Heart right ventricle (tissue), 16 donors: Measurements from ENCODE around the gene VAC14. TPM values are rescaled to one million over a fixed set of nuclear protein-coding genes. Genes with fewer than 3 reads are reported as not detected.

Experiments
- ATAC-seq, 8 donors: fragments of 200-7000 bp; cut with Tn5 transposase; one replicate each; pipeline ENCODE4 v1.9.1; 2020; ENCODE audit warnings: mild to moderate bottlenecking in 8 of 8, moderate library complexity in 8 of 8, moderate number of reproducible peaks in 1 of 8
- DNase-seq, 2 donors: peaks; one replicate each; pipeline ENCODE4 v3.0.0-alpha.2; 2020
- H3K27ac ChIP-seq, 10 donors: fragments of 200-600 bp; sonication (generic) in 2 of 10; one replicate each; pipeline versions ENCODE4 v1.5.0 to v1.8.0; 2020 to 2022; ENCODE audit warnings: mild to moderate bottlenecking in 3 of 10
- H3K27me3 ChIP-seq, 7 donors: fragments of 200-600 bp; one replicate each; pipeline ENCODE4 v1.8.0; 2021 to 2022; ENCODE audit warnings: mild to moderate bottlenecking in 2 of 7
- H3K36me3 ChIP-seq, 9 donors: fragments of 200-600 bp; sonication (generic) in 1 of 9; one replicate each; pipeline versions ENCODE4 v1.5.0 to v1.8.0; 2020 to 2022; ENCODE audit warnings: mild to moderate bottlenecking in 2 of 9
- H3K4me1 ChIP-seq, 9 donors: fragments of 200-600 bp; sonication (generic) in 1 of 9; one replicate each; pipeline versions ENCODE4 v1.5.0 to v1.8.0; 2020 to 2022; ENCODE audit warnings: mild to moderate bottlenecking in 4 of 9
- H3K4me3 ChIP-seq, 10 donors: fragments of 200-600 bp; sonication (generic) in 2 of 10; one replicate each; pipeline versions ENCODE4 v1.5.0 to v1.8.0; 2020 to 2022; ENCODE audit warnings: mild to moderate bottlenecking in 7 of 10, moderate library complexity in 2 of 10
- H3K9me3 ChIP-seq, 11 donors: fragments of 200-600 bp in 10 of 11; sonication (generic) in 2 of 11; one replicate each; pipeline versions ENCODE4 v1.5.0 to v1.8.0; 2013 to 2022; ENCODE audit warnings: mild to moderate bottlenecking in 2 of 11, control low read depth in 1 of 11, moderate library complexity in 1 of 11
- CTCF ChIP-seq, 9 donors: fragments of 200-600 bp; sonication (generic) in 2 of 9; IDR thresholded peaks; one replicate each; pipeline versions ENCODE4 v1.5.0 to v1.8.0; 2021 to 2022; ENCODE audit warnings: antibody characterized with exemption in 9 of 9, mild to moderate bottlenecking in 5 of 9, moderate library complexity in 1 of 9
- WGBS, 2 donors: extraction: QIAGEN DNeasy Blood & Tissue Kit; methylation state at CpG; one replicate each; pipeline ENCODE4 v1.1.7; 2013; ENCODE audit warnings: inconsistent platforms in 1 of 2; 5-methylcytosine and 5-hydroxymethylcytosine counted together
- intact Hi-C, 10 donors: fragments of 100-400 bp; cut with DNase I; formaldehyde crosslinking; loops; one replicate each; pipeline versions ENCODE4 v1.11.1 to v1.14.2; 2022
- polyA plus RNA-seq, 2 donors: library from polyadenylated mRNA; stranded (reverse); fragments of 200-250 nt; gene quantifications; one replicate each; pipeline ENCODE4 v1.2.3, GENCODE V29; 2013
- total RNA-seq, 10 donors: library from RNA; stranded (reverse); fragmentation: NEBNext Ultra II Directional in 3 of 10; extraction: Animal tissue kit (Norgen Biotek cat#: 25700) in 3 of 10; gene quantifications; one replicate each; pipeline versions ENCODE4 v1.2.1 to v1.2.4, GENCODE V29; 2021 to 2023
- donor health status: Arrhythmogenic right ventricular cardiomyopathy.
- donor health status: ischemic (EF 13 %, LVEDD 7.1; RV severe dilation, severe dysfunction).
- donor health status: healthy with polysubstance abuse.
- donor health status: DM: no; HTN: yes; CAD: no.
- donor health status: DM: no; HTN: no; CAD: no.
- donor health status: ischemic (EF 25% LVEDD 6.9; RV normal size, moderate dysfunction).
- donor health status: ischemic (EF 25% LVEDD 5.7; RV mildly dilated, moderate dysfunction).
- donor health status: healthy.
- donor health status: DM: yes; HTN: yes; CAD: no.
- donor health status: Ischemic cardiomyopathy.
- donor health status: ischemic (EF 35%, LVEDD 5.7; RV mildly dilated, moderate dysfunction).
- donor health status: nonischemic (EF 11% LVEDD 7.7; RV severe dilation, severe dysfunction).
- donor health status: DM: yes; HTN: yes; CAD: no.
- donor health status: PGD.
- donor health status: ischemic (EF 29% LVEDD 5.4; RV normal size, mild dysfunction).
- donor health status: nonischemic (EF 23%, LVEDD 6.1; RV moderate dilation, normal function).

VAC14 gene
- total and polyA plus RNA-seq, 12 donors: 19.2 to 43.7 (median 23.2) TPM

- no peaks in the 10 kb centered on the region for H3K27me3 ChIP-seq
- DNase-seq (no peak), ATAC-seq (peak in 3 of 8 donors; percentile 8 to 18 (median 15))
- H3K9me3 ChIP-seq: no peaks in the 10 kb centered on the region
- no peak overlapping the region for H3K4me3 ChIP-seq
- 84 to 85% methylated on average over 4 of the region's 4 CpGs for WGBS, 2 donors
- no peak overlapping the region for H3K27ac ChIP-seq
- intact Hi-C loops: loop anchor here (1.0 to 10.0 kb wide), 15 partner anchors 79 to 489 kb away; no protein-coding TSS in a partner anchor
- H3K4me1 ChIP-seq: peaks cover 0 to 12% (median 9%) of the 10 kb centered on the region in 9 donors
- no peak for TF ChIP-seq CTCF (IDR thresholded peaks at IDR 0.05)
- H3K36me3 ChIP-seq: no peaks in the 10 kb centered on the region
Observed at GRCh38 chr16:70653406-70653805, 147.6 kb downstream of the VAC14 start.

- intact Hi-C loops: loop anchor here (2.0 to 10.0 kb wide), 13 partner anchors 78 to 488 kb away; no protein-coding TSS in a partner anchor
- WGBS, 2 donors: 88 to 91% methylated on average over 2 of the region's 2 CpGs
Observed at GRCh38 chr16:70652322-70652721, 148.6 kb downstream of the VAC14 start.

GRCh38 chr16:70651524-70651923 is 149.4 kb downstream of the VAC14 start:
- no peak for TF ChIP-seq CTCF (IDR thresholded peaks at IDR 0.05)
- no peak for DNase-seq
- Histone ChIP-seq H3K36me3 (no peaks in the 10 kb centered on the region), H3K27ac (no peak overlapping the region), H3K4me1 (peaks cover 3 to 24% (median 10%) of the 10 kb centered on the region in 9 donors), H3K9me3 (no peaks in the 10 kb centered on the region), H3K4me3 (no peak overlapping the region), H3K27me3 (no peaks in the 10 kb centered on the region)
- no peak for ATAC-seq
- 90 to 99% methylated on average over 3 of the region's 3 CpGs for WGBS, 2 donors
- intact Hi-C loops: loop anchor here (5.0 to 10.0 kb wide), 11 partner anchors 77 to 487 kb away; no protein-coding TSS in a partner anchor

More at GRCh38 chr16:70652322-70652721, 148.6 kb downstream of the VAC14 start:
- Histone ChIP-seq H3K9me3 (no peaks in the 10 kb centered on the region), H3K27me3 (no peaks in the 10 kb centered on the region), H3K4me1 (peaks cover 0 to 16% (median 10%) of the 10 kb centered on the region in 9 donors), H3K27ac (no peak overlapping the region), H3K36me3 (no peaks in the 10 kb centered on the region), H3K4me3 (no peak overlapping the region)
- no peak for DNase-seq
- no peak for TF ChIP-seq CTCF (IDR thresholded peaks at IDR 0.05)
- no peak for ATAC-seq

GRCh38 chr16:70650216-70650615 is 150.7 kb downstream of the VAC14 start:
- H3K27ac ChIP-seq: no peak overlapping the region
- no peaks in the 10 kb centered on the region for H3K9me3 ChIP-seq
- no peak overlapping the region for H3K4me3 ChIP-seq
- H3K4me1 ChIP-seq: peaks cover 3 to 27% (median 10%) of the 10 kb centered on the region in 9 donors
- H3K36me3 ChIP-seq: no peaks in the 10 kb centered on the region
- no peaks in the 10 kb centered on the region for H3K27me3 ChIP-seq
- 77 to 78% methylated on average over 4 of the region's 4 CpGs for WGBS, 2 donors
- TF ChIP-seq CTCF (IDR thresholded peaks at IDR 0.05): no peak
- intact Hi-C loops: loop anchor here (5.0 to 10.0 kb wide), 11 partner anchors 75 to 485 kb away; no protein-coding TSS in a partner anchor
- ATAC-seq (no peak), DNase-seq (no peak)
